Stomach (tissue), 4 donors: Measurements from ENCODE around the gene DCC.

ENCODE experiments used
- EP300 ChIP-seq: sonication (generic); formaldehyde crosslinking; IDR thresholded peaks from one replicate; pipeline ENCODE4 v1.6.1; 2017; ENCODE audit warnings: antibody characterized with exemption
- POLR2A ChIP-seq, 4 donors: fragments of 450-650 bp; IDR thresholded peaks; one replicate each; pipeline ENCODE4 v1.6.1; 2016; ENCODE audit warnings: antibody characterized with exemption in 4 of 4, control low read depth in 2 of 4, mild to moderate bottlenecking in 1 of 4, moderate library complexity in 1 of 4
- POLR2AphosphoS5 ChIP-seq, 3 donors: sonication (generic); formaldehyde crosslinking; IDR thresholded peaks; one replicate each; pipeline ENCODE4 v1.6.1; 2016; ENCODE audit warnings: antibody characterized with exemption in 3 of 3
- TF ChIP-seq, protein P1 (sequence below), 7 experiments: fragments of 450-650 bp in 4 of 7; fragments of 200-600 bp in 3 of 7; sonication (generic) in 3 of 7; IDR thresholded peaks; one replicate each; pipeline ENCODE4 v1.5.1; 2016 to 2019; ENCODE audit warnings: antibody characterized with exemption in 7 of 7, control low read depth in 2 of 7, mild to moderate bottlenecking in 1 of 7

DNA sequence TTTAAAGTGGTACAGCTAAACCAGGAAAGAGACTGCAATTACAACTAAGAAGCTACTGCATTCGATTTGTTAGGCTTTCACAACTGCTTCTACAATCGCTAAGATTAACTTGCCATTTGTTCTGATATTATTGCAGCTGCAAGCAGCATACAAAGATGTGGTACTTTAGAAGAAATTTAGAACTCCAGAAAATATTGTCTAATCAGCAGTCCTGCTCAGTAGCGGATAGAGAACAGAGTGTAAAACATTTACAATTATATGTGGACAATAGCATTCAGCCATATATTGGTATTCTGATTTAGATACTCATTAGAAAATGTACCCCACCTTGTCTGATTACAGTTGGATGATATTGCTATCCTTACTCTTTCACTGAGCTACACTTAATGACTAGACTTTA lies 265.3 kb downstream of the DCC start:
- TF ChIP-seq POLR2A (IDR thresholded peaks at IDR 0.05) (no peak), POLR2AphosphoS5 (IDR thresholded peaks at IDR 0.05) (no peak), EP300 (no peak)
- TF ChIP-seq, protein P1, sequence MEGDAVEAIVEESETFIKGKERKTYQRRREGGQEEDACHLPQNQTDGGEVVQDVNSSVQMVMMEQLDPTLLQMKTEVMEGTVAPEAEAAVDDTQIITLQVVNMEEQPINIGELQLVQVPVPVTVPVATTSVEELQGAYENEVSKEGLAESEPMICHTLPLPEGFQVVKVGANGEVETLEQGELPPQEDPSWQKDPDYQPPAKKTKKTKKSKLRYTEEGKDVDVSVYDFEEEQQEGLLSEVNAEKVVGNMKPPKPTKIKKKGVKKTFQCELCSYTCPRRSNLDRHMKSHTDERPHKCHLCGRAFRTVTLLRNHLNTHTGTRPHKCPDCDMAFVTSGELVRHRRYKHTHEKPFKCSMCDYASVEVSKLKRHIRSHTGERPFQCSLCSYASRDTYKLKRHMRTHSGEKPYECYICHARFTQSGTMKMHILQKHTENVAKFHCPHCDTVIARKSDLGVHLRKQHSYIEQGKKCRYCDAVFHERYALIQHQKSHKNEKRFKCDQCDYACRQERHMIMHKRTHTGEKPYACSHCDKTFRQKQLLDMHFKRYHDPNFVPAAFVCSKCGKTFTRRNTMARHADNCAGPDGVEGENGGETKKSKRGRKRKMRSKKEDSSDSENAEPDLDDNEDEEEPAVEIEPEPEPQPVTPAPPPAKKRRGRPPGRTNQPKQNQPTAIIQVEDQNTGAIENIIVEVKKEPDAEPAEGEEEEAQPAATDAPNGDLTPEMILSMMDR (IDR thresholded peaks at IDR 0.05), result no peak
